WTC11 (cell line): ENCODE data around the gene SSH2. TPM values are rescaled to one million over a fixed set of nuclear protein-coding genes. Genes with fewer than 3 reads are reported as not detected.

Source experiments
- ATAC-seq: fragments of 200-7000 bp; cut with Tn5 transposase; 2 replicates; pipeline ENCODE4 v1.10.0; 2021; ENCODE audit warnings: mild to moderate bottlenecking, moderate library complexity
- CTCF ChIA-PET: fragments of 300-600 bp; sonication (Branson Sonifier 250); formaldehyde crosslinking; loops from one replicate; lab custom pipeline; 2021; ENCODE audit warnings: antibody characterized with exemption; lab: Charles Lee
- POLR2A ChIA-PET: fragments of 350-600 bp; sonication (Branson Sonifier 250); formaldehyde crosslinking; loops from one replicate; lab custom pipeline; 2021; ENCODE audit warnings: antibody characterized with exemption; lab: Charles Lee
- DNase-seq: peaks from one replicate; pipeline ENCODE4 v3.0.0; 2021; ENCODE audit warnings: low spot score
- H3K27ac Mint-ChIP-seq: 2 replicates; pipeline ENCODE4 v1.8.0; 2021; ENCODE audit warnings: mixed read lengths
- H3K27me3 Mint-ChIP-seq: 2 replicates; pipeline ENCODE4 v1.8.0; 2021; ENCODE audit warnings: low read depth, mild to moderate bottlenecking, moderate library complexity, mixed read lengths
- H3K36me3 Mint-ChIP-seq: 2 replicates; pipeline ENCODE4 v1.8.0; 2021; ENCODE audit warnings: mixed read lengths
- H3K4me1 Mint-ChIP-seq: 2 replicates; pipeline ENCODE4 v1.8.0; 2022; ENCODE audit warnings: mixed read lengths
- H3K4me3 Mint-ChIP-seq: 2 replicates; pipeline ENCODE4 v1.8.0; 2021; ENCODE audit warnings: mild to moderate bottlenecking, moderate library complexity, mixed read lengths
- H3K9me3 Mint-ChIP-seq: 2 replicates; pipeline ENCODE4 v1.8.0; 2021; ENCODE audit warnings: mixed read lengths
- FOXJ3 ChIP-seq: sonication (generic); formaldehyde crosslinking; IDR thresholded peaks from 2 replicates; pipeline ENCODE4 v1.9.0; 2021; ENCODE audit warnings: missing genetic modification reagents, mild to moderate bottlenecking, borderline replicate concordance
- FOXP1 ChIP-seq: sonication (generic); formaldehyde crosslinking; IDR thresholded peaks from 2 replicates; pipeline ENCODE4 v1.8.0; 2022; ENCODE audit warnings: missing genetic modification reagents, mild to moderate bottlenecking, moderate library complexity, borderline replicate concordance
- HMGA2 ChIP-seq: fragments of 250-450 bp; sonication (Bioruptor Pico); IDR thresholded peaks from 2 replicates; pipeline ENCODE4 v1.4.0; 2021; ENCODE audit warnings: mild to moderate bottlenecking, moderate library complexity
- JAZF1 ChIP-seq: fragments of 250-450 bp; sonication (Bioruptor Pico); IDR thresholded peaks from 2 replicates; pipeline ENCODE4 v1.9.0; 2021; ENCODE audit warnings: moderate library complexity, mild to moderate bottlenecking, inconsistent platforms
- MYBL2 ChIP-seq: sonication (generic); formaldehyde crosslinking; IDR thresholded peaks from 2 replicates; pipeline ENCODE4 v1.8.1; 2023; ENCODE audit warnings: mild to moderate bottlenecking, moderate library complexity, missing genetic modification reagents
- NR2C2 ChIP-seq: sonication (generic); formaldehyde crosslinking; IDR thresholded peaks from 2 replicates; pipeline ENCODE4 v1.8.0; 2022; ENCODE audit warnings: mild to moderate bottlenecking, missing genetic modification reagents
- TCF7 ChIP-seq: sonication (generic); formaldehyde crosslinking; IDR thresholded peaks from 2 replicates; pipeline ENCODE4 v1.8.0; 2022; ENCODE audit warnings: mild to moderate bottlenecking, low read depth, missing genetic modification reagents, moderate library complexity
- ZNF121 ChIP-seq: sonication (generic); formaldehyde crosslinking; IDR thresholded peaks from 2 replicates; pipeline ENCODE4 v1.8.0; 2023; ENCODE audit warnings: missing genetic modification reagents
- ZNF317 ChIP-seq: sonication (generic); formaldehyde crosslinking; IDR thresholded peaks from 2 replicates; pipeline ENCODE4 v1.8.1; 2023; ENCODE audit warnings: low read depth, mild to moderate bottlenecking, moderate library complexity, missing genetic modification reagents, borderline replicate concordance
- total RNA-seq: library from RNA; stranded (reverse); gene quantifications from 3 replicates; pipeline ENCODE4 v1.2.3, GENCODE V29; 2021
- TF ChIP-seq, protein P1 (sequence below): sonication (generic); formaldehyde crosslinking; IDR thresholded peaks from 2 replicates; pipeline ENCODE4 v1.8.1; 2022; ENCODE audit warnings: low read depth, missing genetic modification reagents, borderline replicate concordance
- TF ChIP-seq, protein P2 (sequence below): sonication (generic); formaldehyde crosslinking; IDR thresholded peaks from 2 replicates; pipeline ENCODE4 v1.8.0; 2022; ENCODE audit warnings: mild to moderate bottlenecking, missing genetic modification reagents
- TF ChIP-seq, protein P3 (sequence below): fragments of 250-450 bp; sonication (Bioruptor Pico); IDR thresholded peaks from 2 replicates; pipeline ENCODE4 v2.1.2; 2022; ENCODE audit warnings: mild to moderate bottlenecking, moderate library complexity
- TF ChIP-seq, protein P4 (sequence below): fragments of 250-450 bp; sonication (Bioruptor Pico); conservative IDR thresholded peaks from 2 replicates; pipeline ENCODE4 v1.9.0; 2021; ENCODE audit warnings: mild to moderate bottlenecking
- TF ChIP-seq, protein P5 (sequence below): sonication (generic); formaldehyde crosslinking; IDR thresholded peaks from 2 replicates; pipeline ENCODE4 v1.8.0; 2023; ENCODE audit warnings: mild to moderate bottlenecking, missing genetic modification reagents

The SSH2 gene
- total RNA-seq, 1 experiment from 2014 or later, result 14.3 TPM

DNA sequence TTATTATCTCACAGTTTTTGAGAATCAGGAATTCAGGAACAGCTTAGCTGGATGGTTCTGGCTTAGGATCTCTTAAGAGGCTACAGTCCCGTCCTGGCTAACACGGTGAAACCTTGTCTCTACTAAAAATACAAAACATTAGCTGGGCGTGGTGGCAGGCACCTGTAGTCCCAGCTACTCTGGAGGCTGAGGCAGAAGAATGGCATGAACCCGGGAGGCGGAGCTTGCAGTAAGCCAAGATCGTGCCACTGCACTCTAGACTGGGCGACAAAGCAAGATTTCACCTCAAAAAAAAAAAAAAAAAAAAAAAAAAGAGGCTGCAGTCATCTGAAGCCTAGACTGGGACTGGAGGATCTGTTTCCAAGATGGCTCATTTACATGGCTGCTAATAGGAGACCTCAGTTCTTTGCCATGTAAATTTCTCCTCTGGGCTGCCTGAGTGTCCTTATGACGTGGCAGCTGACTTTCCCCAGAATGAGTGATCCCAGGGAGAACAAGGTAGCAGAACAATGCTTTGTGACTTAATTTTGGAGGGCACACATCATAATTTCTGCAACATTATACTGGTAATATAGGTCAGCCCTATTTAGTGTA, 211.5 kb downstream of the SSH2 start:
- no peak for TF ChIP-seq JAZF1
- TF ChIP-seq FOXJ3 (CRISPR knock-in tag), result no peak
- TF ChIP-seq, protein P1, sequence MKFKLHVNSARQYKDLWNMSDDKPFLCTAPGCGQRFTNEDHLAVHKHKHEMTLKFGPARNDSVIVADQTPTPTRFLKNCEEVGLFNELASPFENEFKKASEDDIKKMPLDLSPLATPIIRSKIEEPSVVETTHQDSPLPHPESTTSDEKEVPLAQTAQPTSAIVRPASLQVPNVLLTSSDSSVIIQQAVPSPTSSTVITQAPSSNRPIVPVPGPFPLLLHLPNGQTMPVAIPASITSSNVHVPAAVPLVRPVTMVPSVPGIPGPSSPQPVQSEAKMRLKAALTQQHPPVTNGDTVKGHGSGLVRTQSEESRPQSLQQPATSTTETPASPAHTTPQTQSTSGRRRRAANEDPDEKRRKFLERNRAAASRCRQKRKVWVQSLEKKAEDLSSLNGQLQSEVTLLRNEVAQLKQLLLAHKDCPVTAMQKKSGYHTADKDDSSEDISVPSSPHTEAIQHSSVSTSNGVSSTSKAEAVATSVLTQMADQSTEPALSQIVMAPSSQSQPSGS, result no peak
- TF ChIP-seq, protein P2, sequence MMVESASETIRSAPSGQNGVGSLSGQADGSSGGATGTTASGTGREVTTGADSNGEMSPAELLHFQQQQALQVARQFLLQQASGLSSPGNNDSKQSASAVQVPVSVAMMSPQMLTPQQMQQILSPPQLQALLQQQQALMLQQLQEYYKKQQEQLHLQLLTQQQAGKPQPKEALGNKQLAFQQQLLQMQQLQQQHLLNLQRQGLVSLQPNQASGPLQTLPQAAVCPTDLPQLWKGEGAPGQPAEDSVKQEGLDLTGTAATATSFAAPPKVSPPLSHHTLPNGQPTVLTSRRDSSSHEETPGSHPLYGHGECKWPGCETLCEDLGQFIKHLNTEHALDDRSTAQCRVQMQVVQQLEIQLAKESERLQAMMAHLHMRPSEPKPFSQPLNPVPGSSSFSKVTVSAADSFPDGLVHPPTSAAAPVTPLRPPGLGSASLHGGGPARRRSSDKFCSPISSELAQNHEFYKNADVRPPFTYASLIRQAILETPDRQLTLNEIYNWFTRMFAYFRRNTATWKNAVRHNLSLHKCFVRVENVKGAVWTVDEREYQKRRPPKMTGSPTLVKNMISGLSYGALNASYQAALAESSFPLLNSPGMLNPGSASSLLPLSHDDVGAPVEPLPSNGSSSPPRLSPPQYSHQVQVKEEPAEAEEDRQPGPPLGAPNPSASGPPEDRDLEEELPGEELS, result no peak
- no peak for TF ChIP-seq HMGA2 (CRISPR knock-in tag)
- TF ChIP-seq MYBL2 (CRISPR knock-in tag), result no peak
- TF ChIP-seq, protein P3, sequence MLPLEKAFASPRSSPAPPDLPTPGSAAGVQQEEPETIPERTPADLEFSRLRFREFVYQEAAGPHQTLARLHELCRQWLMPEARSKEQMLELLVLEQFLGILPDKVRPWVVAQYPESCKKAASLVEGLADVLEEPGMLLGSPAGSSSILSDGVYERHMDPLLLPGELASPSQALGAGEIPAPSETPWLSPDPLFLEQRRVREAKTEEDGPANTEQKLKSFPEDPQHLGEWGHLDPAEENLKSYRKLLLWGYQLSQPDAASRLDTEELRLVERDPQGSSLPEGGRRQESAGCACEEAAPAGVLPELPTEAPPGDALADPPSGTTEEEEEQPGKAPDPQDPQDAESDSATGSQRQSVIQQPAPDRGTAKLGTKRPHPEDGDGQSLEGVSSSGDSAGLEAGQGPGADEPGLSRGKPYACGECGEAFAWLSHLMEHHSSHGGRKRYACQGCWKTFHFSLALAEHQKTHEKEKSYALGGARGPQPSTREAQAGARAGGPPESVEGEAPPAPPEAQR, result no peak
- TF ChIP-seq ZNF317, result no peak
- ChIA-PET CTCF (interaction anchor here (0.7 to 1.9 kb wide), 5 partner anchors 73 to 375 kb away, joined by 3 to 8 read pairs (median 3); no protein-coding TSS in a partner anchor), POLR2A (interaction anchor here (0.7 kb wide), 1 partner anchor 61 kb away, joined by 3 read pairs; no protein-coding TSS in a partner anchor)
- ATAC-seq (peak; percentile 59; the same call in 1 of the 2 replicates), DNase-seq (no peak)
- H3K4me3 Mint-ChIP-seq, result no peak overlapping the region
- peak overlapping the region; percentile 60; the same call in 1 of the 2 replicates for H3K27ac Mint-ChIP-seq
- no peaks in the 10 kb centered on the region for H3K27me3 Mint-ChIP-seq
- H3K36me3 Mint-ChIP-seq, result no peaks in the 10 kb centered on the region
- peaks cover 47% of the 10 kb centered on the region for H3K4me1 Mint-ChIP-seq
- H3K9me3 Mint-ChIP-seq, result no peaks in the 10 kb centered on the region

DNA sequence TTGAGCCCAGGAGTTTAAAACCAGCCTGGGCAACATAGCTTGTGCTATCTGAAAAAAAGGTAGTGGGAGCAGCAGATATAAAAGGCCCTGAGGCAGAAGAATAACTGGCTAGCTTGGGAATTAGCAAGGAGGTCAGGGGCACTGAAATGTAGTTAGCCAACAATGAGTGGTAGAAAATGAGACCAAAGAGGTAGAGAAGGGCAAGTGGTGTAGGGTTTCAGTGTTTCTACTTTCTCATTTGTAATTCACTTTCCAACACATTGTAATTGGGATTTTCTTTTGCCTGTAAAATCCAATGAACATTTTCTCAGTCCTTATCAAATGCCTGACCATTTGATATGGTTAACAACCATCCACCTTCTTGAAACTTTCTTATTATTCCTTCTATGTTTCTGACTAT, 212.2 kb downstream of the SSH2 start:
- Mint-ChIP-seq H3K4me1 (peaks cover 48% of the 10 kb centered on the region), H3K27me3 (no peaks in the 10 kb centered on the region), H3K9me3 (no peaks in the 10 kb centered on the region), H3K27ac (peak overlapping the region; percentile 20), H3K36me3 (no peaks in the 10 kb centered on the region), H3K4me3 (no peak overlapping the region)
- DNase-seq (no peak), ATAC-seq (no peak)
- POLR2A ChIA-PET, result interaction anchor here (0.7 kb wide), 1 partner anchor 62 kb away, joined by 3 read pairs; no protein-coding TSS in a partner anchor
- CTCF ChIA-PET, result interaction anchor here (0.7 to 1.9 kb wide), 6 partner anchors 73 to 375 kb away, joined by 3 to 8 read pairs (median 3); no protein-coding TSS in a partner anchor
- TF ChIP-seq, protein P4, sequence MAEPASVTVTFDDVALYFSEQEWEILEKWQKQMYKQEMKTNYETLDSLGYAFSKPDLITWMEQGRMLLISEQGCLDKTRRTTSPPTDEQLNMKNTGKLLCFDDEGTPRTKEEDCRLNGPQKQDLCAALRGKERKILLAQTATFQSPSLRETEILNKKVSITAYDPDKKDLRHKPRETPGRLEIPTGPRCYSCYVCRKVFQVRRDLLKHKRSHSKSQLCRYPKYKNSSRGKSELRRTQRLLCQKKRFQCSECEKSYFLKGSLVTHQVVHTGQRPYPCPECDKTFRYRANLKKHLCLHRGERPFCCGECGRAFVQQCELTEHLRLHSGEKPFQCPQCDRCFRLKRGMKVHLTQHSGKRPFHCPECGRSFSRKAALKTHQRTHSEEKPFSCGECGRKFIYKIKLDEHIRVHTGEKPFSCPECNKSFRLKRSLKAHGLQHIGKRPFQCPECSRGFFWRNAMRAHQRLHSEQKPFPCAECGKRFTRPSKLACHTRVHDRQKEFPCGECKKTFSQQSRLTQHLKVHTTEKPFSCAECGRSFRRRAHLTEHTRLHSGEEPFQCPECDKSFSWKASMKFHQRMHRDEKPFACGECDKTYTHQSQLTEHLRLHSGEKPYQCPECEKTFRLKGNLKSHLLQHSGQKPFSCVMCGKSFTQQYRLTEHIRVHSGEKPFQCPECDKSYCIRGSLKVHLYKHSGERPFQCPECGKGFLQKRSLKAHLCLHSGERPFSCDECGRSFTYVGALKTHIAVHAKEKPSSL (CRISPR knock-in tag), result no peak
- TF ChIP-seq TCF7 (CRISPR knock-in tag) (no peak), FOXP1 (CRISPR knock-in tag) (no peak), ZNF121 (CRISPR knock-in tag) (no peak), NR2C2 (CRISPR knock-in tag) (no peak)
- TF ChIP-seq, protein P5, sequence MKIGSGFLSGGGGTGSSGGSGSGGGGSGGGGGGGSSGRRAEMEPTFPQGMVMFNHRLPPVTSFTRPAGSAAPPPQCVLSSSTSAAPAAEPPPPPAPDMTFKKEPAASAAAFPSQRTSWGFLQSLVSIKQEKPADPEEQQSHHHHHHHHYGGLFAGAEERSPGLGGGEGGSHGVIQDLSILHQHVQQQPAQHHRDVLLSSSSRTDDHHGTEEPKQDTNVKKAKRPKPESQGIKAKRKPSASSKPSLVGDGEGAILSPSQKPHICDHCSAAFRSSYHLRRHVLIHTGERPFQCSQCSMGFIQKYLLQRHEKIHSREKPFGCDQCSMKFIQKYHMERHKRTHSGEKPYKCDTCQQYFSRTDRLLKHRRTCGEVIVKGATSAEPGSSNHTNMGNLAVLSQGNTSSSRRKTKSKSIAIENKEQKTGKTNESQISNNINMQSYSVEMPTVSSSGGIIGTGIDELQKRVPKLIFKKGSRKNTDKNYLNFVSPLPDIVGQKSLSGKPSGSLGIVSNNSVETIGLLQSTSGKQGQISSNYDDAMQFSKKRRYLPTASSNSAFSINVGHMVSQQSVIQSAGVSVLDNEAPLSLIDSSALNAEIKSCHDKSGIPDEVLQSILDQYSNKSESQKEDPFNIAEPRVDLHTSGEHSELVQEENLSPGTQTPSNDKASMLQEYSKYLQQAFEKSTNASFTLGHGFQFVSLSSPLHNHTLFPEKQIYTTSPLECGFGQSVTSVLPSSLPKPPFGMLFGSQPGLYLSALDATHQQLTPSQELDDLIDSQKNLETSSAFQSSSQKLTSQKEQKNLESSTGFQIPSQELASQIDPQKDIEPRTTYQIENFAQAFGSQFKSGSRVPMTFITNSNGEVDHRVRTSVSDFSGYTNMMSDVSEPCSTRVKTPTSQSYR (CRISPR knock-in tag), result no peak
